Amygdala (tissue), 56 donors: ENCODE results near the gene CCDC12.

Source experiments
- DNase-seq, 56 donors: peaks; one replicate each; lab custom pipeline; 2025; lab: John Stamatoyannopoulos, UW

The CCDC12 gene

GRCh38 chr3:46898321-46899150 lies 78.0 kb downstream of the CCDC12 start:
- peak in 3 of 56 donors; percentile 6 to 42 (median 25) for DNase-seq

DNA sequence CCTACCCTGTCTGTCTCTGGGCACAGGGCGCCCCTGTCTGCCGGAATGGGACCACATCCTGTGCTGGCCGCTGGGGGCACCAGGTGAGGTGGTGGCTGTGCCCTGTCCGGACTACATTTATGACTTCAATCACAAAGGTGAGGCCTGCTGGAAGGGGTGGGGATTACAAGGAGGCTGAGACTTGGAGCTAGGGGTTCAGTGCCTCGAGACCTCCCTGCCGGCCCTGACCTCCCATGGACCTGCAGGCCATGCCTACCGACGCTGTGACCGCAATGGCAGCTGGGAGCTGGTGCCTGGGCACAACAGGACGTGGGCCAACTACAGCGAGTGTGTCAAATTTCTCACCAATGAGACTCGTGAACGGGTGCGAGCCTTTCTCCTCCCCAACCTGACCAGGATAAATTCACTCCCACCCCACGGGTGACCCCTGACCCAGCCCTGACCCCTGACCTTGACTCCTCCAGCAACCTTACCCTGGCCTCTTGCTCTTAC lies 78.7 kb downstream of the CCDC12 start:
- DNase-seq = no peak

DNA sequence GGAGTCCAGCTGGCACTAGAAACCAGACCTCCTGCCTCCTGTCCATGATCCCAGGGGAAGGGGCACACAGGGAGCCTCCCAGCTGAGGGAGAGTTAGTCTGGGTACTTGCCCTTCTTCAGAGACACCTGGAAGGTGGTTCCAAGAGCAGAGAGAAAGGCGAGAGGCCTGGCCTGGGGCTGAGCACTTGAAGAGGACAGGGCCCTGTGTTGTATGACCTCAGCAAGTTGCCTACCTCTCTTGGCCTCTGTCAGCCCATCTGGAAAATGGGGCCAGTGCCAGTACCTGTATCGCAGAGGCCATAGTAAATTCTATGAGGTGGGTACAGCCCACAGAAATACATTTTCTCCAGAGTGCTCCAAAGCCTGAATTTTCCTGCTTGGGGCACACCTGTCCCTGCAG lies 79.5 kb downstream of the CCDC12 start:
- no peak for DNase-seq

GRCh38 chr3:46896386-46896785 lies 80.2 kb downstream of the CCDC12 start:
- no peak for DNase-seq

- DNase-seq = no peak
Observed at GRCh38 chr3:46895761-46896160, 80.8 kb downstream of the CCDC12 start.

- peak in 21 of 56 donors; percentile 6 to 70 (median 24) for DNase-seq
Observed at GRCh38 chr3:46895204-46895660, 81.3 kb downstream of the CCDC12 start.

GRCh38 chr3:46894256-46894655 lies 82.3 kb downstream of the CCDC12 start:
- DNase-seq = no peak

- no peak for DNase-seq
Observed at GRCh38 chr3:46893763-46894162, 82.8 kb downstream of the CCDC12 start.

DNA sequence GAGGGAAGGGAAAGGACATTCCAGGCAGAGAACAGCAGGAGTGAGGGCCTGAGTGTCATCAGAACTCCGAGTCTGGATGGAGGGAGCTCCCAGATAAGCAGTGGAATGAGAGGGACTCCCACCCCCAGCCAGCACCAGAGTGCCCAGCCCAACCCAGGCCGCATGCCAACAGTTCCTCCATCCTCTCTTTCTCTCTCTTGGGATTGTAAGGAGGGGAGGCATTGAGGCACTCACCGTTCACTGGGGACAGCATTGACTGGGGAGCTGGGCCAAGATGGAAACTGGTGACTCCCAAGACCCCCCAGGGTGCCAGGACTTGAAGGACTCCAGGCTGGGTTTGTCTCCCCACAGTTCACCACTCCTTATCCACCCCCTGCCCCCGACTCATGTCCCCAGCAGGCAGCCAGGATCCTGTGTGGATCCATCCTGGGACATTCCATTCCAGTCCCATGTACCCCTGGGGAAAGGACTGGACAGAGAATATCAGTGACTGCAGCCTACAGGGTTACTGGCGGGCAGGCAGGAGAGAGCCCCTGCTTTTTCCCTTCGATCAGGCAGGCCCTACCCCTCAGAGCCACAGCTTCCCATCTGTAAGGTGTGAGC lies 83.3 kb downstream of the CCDC12 start:
- DNase-seq = no peak

DNA sequence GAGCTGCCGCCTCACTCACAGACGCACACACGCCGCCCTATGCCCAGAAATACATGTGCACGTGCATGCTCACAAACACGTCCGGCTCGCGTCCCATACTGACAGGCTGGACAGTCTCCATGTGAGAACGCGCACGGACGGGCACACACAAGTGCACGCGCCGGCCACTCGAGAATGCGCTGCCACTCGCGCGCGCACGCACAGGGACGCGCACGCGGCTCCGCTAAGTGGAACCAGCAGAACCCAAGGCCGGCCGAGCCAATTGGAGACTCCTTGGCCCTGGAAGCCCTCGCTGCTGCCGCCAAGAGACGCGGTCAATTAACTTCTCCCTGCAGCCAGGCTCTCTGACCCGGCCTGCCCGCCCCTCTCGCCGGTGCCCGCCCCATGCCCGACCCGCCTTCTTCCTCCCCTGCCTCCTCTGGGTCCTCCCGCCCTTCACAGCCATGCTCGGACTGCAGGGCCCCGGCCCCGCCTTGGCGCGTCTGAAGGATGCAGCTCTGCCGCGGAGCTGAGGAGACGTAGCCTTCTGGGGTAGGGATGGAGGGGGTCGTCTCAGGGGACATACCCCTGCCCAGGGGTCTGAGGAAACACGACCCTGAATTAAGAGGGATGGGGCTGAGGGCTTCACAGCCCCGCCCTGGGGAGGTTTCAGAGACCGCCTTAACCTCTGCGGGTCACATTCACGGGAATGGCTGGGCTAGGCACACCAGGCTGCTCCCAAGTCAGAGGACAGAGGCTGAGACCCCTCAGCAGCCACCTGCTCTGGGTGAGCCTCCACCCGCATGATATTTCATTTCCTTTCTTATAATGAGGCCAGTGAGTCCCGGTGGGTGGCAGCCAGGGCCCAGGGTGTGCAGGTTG lies 84.0 kb downstream of the CCDC12 start:
- peak in 51 of 56 donors; percentile 8 to 86 (median 62) for DNase-seq

GRCh38 chr3:46891132-46891531 lies 85.4 kb downstream of the CCDC12 start:
- no peak for DNase-seq

- DNase-seq = no peak
Observed at GRCh38 chr3:46890132-46890531, 86.4 kb downstream of the CCDC12 start.

DNA sequence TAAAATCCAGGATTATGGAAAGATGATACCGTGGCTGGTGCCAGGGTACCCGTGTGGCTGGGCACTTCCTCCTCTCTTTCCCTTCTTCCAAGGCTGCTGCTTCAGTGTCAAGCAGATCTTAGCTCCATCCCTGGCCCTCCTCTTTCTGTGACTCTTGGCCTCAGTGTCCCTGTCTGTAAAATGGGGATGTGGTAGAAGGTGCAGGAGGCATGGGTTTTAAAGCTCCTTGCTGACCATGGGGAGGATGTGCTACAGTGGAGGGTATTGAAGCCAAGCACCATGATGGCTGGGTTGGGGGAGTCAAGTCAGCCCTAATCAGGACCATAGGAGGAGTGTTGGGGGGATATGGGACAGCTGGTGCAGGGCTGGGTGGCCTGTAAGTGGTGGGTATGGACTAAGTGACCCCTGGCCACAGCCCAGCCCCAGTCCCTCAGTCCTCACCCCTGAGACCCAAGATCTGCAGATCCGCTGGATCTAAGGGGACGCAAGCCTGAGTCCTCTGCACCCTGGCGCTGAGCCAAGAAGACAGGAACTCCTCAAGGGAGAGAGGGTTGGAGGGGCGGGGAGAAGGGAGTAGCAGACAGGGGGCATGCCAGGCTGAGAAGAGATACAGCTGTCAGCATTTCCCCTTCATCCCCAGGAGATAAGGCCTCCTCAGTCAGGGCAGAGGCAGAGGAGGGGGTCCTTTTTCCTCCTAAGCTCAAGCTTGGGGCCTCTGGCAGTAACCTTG lies 87.0 kb downstream of the CCDC12 start:
- peak in 1 of 56 donors; percentile 42 for DNase-seq

GRCh38 chr3:46888705-46889104 lies 87.8 kb downstream of the CCDC12 start:
- DNase-seq = no peak

- no peak for DNase-seq
Observed at GRCh38 chr3:46887980-46888494, 88.5 kb downstream of the CCDC12 start.

DNA sequence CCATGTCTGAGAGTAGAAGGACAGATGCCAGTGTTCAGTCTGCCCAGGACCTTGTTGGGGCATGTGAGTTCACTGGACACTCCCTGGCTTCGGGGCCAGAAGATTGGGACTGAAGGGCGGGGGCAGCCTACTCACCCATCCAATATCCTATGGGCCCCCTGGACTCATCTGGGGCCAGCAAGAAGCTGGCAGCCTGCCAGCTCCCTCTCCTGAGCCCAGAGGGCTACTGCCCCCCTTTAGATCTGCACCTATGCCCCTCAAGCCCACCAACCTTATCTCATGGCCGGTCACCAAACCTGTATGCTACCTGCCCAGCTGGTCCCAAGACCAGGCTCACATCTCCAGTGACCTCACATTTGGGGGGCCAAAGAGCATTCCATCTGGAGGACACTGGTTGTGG lies 90.9 kb downstream of the CCDC12 start:
- no peak for DNase-seq

GRCh38 chr3:46884929-46885328 lies 91.6 kb downstream of the CCDC12 start:
- no peak for DNase-seq

GRCh38 chr3:46884427-46884826 lies 92.1 kb downstream of the CCDC12 start:
- DNase-seq = no peak

GRCh38 chr3:46883830-46884185 lies 92.7 kb downstream of the CCDC12 start:
- no peak for DNase-seq
